Activated T-helper 9 cell treated with anti-CD3 and anti-CD28 coated beads, Interleukin-2, amount 50 U/mL, for 16 hours (primary cell): ENCODE results near the gene IRS2.
"Not testable (repeated sequence)": the region's sequence is repeated elsewhere in the genome, so short reads cannot be mapped to it uniquely, and the experiment has no call there.

Source experiments
- DNase-seq: peaks from one replicate; pipeline ENCODE4 v3.0.0-alpha.2; 2020; ENCODE audit warnings: low read depth

The IRS2 gene

GRCh38 chr13:109751477-109751876 is 34.9 kb downstream of the IRS2 start:
- no peak for DNase-seq

- no peak for DNase-seq
Measured at GRCh38 chr13:109750221-109750775, 36.1 kb downstream of the IRS2 start.

- DNase-seq: no peak
Measured at GRCh38 chr13:109749365-109749764, 37.0 kb downstream of the IRS2 start.

- DNase-seq: no peak
Measured at GRCh38 chr13:109748677-109749076, 37.7 kb downstream of the IRS2 start.

- DNase-seq: no peak
Measured at GRCh38 chr13:109747524-109747923, 38.9 kb downstream of the IRS2 start.

GRCh38 chr13:109746364-109746763 is 40.0 kb downstream of the IRS2 start:
- no peak for DNase-seq

GRCh38 chr13:109745702-109746101 is 40.7 kb downstream of the IRS2 start:
- no peak for DNase-seq

GRCh38 chr13:109745060-109745459 is 41.3 kb downstream of the IRS2 start:
- DNase-seq: no peak

GRCh38 chr13:109744512-109745051 is 41.8 kb downstream of the IRS2 start:
- DNase-seq: no peak

GRCh38 chr13:109743706-109744453 is 42.5 kb downstream of the IRS2 start:
- DNase-seq: no peak

GRCh38 chr13:109741966-109742365 is 44.4 kb downstream of the IRS2 start:
- no peak for DNase-seq

- no peak for DNase-seq
Measured at GRCh38 chr13:109740721-109741120, 45.7 kb downstream of the IRS2 start.

- no peak for DNase-seq
Measured at GRCh38 chr13:109740121-109740520, 46.3 kb downstream of the IRS2 start.

GRCh38 chr13:109738298-109738746 is 48.1 kb downstream of the IRS2 start:
- DNase-seq: no peak

GRCh38 chr13:109737606-109738005 is 48.8 kb downstream of the IRS2 start:
- no peak for DNase-seq

GRCh38 chr13:109737046-109737573 is 49.3 kb downstream of the IRS2 start:
- no peak for DNase-seq

GRCh38 chr13:109735436-109735966 is 50.9 kb downstream of the IRS2 start:
- DNase-seq: no peak

- no peak for DNase-seq
Measured at GRCh38 chr13:109734002-109734785, 52.2 kb downstream of the IRS2 start.

- DNase-seq: no peak
Measured at GRCh38 chr13:109733550-109733949, 52.8 kb downstream of the IRS2 start.

GRCh38 chr13:109732470-109733170 is 53.8 kb downstream of the IRS2 start:
- not testable (repeated sequence) for DNase-seq

- DNase-seq: no peak
Measured at GRCh38 chr13:109730812-109731335, 55.5 kb downstream of the IRS2 start.
